Endothelial cell of umbilical vein (primary cell): ENCODE results near the gene TMEM144. TPM values are rescaled to one million over a fixed set of nuclear protein-coding genes. Genes with fewer than 3 reads are reported as not detected.

ENCODE experiments used
- BruUV-seq: library from RNA; stranded (reverse); fragments of 400-500 nt; replicated peaks from 2 replicates; lab custom pipeline; 2021; lab: Mats Ljungman, UMichigan
- CTCF ChIA-PET: fragments of 300-600, 350-600 bp; sonication (Branson Sonifier 250); formaldehyde crosslinking; loops from one replicate; lab custom pipeline; 2021; ENCODE audit warnings: antibody characterized with exemption, inconsistent platforms; lab: Charles Lee
- POLR2A ChIA-PET: fragments of 300-600, 350-600 bp; sonication (Branson Sonifier 250); formaldehyde crosslinking; loops from one replicate; lab custom pipeline; 2021; ENCODE audit warnings: antibody characterized with exemption, inconsistent platforms; lab: Charles Lee
- DNase-seq: peaks from one replicate; pipeline ENCODE4 v3.0.0-alpha.2; 2011; ENCODE audit warnings: low read depth, low spot score
- FAIRE-seq: peaks from 2 replicates; lab custom pipeline; 2011; peaks lifted over from hg19 to GRCh38; lab: Jason Lieb, UNC
- H2AFZ ChIP-seq: 2 replicates; pipeline ENCODE4 v1.6.0; 2012; ENCODE audit warnings: low read depth, low read length, control low read depth, inconsistent platforms
- H3K27ac ChIP-seq: 2 replicates; pipeline ENCODE4 v1.5.1; 2011; ENCODE audit warnings: low read depth, mild to moderate bottlenecking, control low read depth, low read length, moderate library complexity; ENCODE audit not compliant: insufficient read depth
- H3K27me3 ChIP-seq, 2 experiments: 2 replicates each; pipeline versions ENCODE4 v1.6.0 to v1.6.1; 2011; ENCODE audit warnings: low read length in 2 of 2, mixed read lengths in 1 of 2; ENCODE audit not compliant: control insufficient read depth in 2 of 2, insufficient read depth in 2 of 2
- H3K36me3 ChIP-seq, 2 experiments: 2 replicates in 1 of 2; 3 replicates in 1 of 2; pipeline ENCODE4 v1.5.1; 2011; ENCODE audit warnings: low read length in 2 of 2, mild to moderate bottlenecking in 1 of 2, moderate library complexity in 1 of 2; ENCODE audit not compliant: control insufficient read depth in 2 of 2, insufficient read depth in 2 of 2; ENCODE audit errors: extremely low read depth in 1 of 2
- H3K4me1 ChIP-seq: 3 replicates; pipeline ENCODE4 v1.5.1; 2011; ENCODE audit warnings: mild to moderate bottlenecking, low read length; ENCODE audit not compliant: control insufficient read depth, insufficient read depth; ENCODE audit errors: extremely low read depth
- H3K4me2 ChIP-seq: 2 replicates; pipeline ENCODE4 v1.6.1; 2011; ENCODE audit warnings: low read length, control low read depth, mixed read lengths; ENCODE audit not compliant: insufficient read depth
- H3K4me3 ChIP-seq, 3 experiments: fragments of 200-600 bp in 1 of 3; sonication (generic), shearing (Covaris generic) in 1 of 3; replicated peaks in 1 of 3; 2 replicates each; pipeline ENCODE4 v1.5.1; 2011 to 2016; ENCODE audit warnings: control low read depth in 3 of 3, low read length in 3 of 3, mild to moderate bottlenecking in 2 of 3, inconsistent platforms in 1 of 3, low read depth in 1 of 3, moderate library complexity in 1 of 3; ENCODE audit not compliant: insufficient read depth in 1 of 3
- H3K79me2 ChIP-seq: 2 replicates; pipeline ENCODE4 v1.6.0; 2012; ENCODE audit warnings: low read length, inconsistent platforms; ENCODE audit not compliant: control insufficient read depth, insufficient read depth
- H3K9ac ChIP-seq: replicated peaks from 2 replicates; pipeline ENCODE3; 2011; ENCODE audit warnings: low read length, control low read depth; ENCODE audit not compliant: insufficient read depth; ENCODE audit errors: extremely low read depth
- H3K9me1 ChIP-seq: replicated peaks from 3 replicates; pipeline ENCODE4 v1.6.0; 2011; ENCODE audit warnings: mild to moderate bottlenecking, low read length; ENCODE audit not compliant: control insufficient read depth, insufficient read depth; ENCODE audit errors: extremely low read depth
- H3K9me3 ChIP-seq: replicated peaks from 2 replicates; pipeline ENCODE4 v1.5.1; 2012; ENCODE audit warnings: low read length, inconsistent platforms; ENCODE audit not compliant: control insufficient read depth, insufficient read depth
- H4K20me1 ChIP-seq: replicated peaks from 2 replicates; pipeline ENCODE3; 2011; ENCODE audit warnings: mild to moderate bottlenecking, low read length; ENCODE audit not compliant: control insufficient read depth, insufficient read depth; ENCODE audit errors: extremely low read depth
- EZH2 ChIP-seq: IDR thresholded peaks from 2 replicates; pipeline ENCODE4 v1.6.1; 2012; ENCODE audit warnings: borderline replicate concordance, low read depth, mild to moderate bottlenecking, moderate library complexity, low read length, inconsistent platforms; ENCODE audit not compliant: severe bottlenecking
- FOS ChIP-seq: IDR thresholded peaks from 2 replicates; pipeline ENCODE4 v1.6.1; 2011; ENCODE audit warnings: mild to moderate bottlenecking, low read length, moderate library complexity, borderline replicate concordance; ENCODE audit not compliant: insufficient read depth
- GATA2 ChIP-seq: IDR thresholded peaks from 2 replicates; pipeline ENCODE4 v1.7.0; 2011; ENCODE audit warnings: low read depth, mild to moderate bottlenecking, moderate library complexity, mixed read lengths, low read length; ENCODE audit not compliant: insufficient read length, insufficient read depth
- JUN ChIP-seq: IDR thresholded peaks from 2 replicates; pipeline ENCODE4 v1.6.1; 2011; ENCODE audit warnings: borderline replicate concordance, low read depth; ENCODE audit not compliant: insufficient read length, insufficient read depth
- MYC ChIP-seq: IDR thresholded peaks from one replicate; pipeline ENCODE4 v1.6.1; 2011; ENCODE audit warnings: mild to moderate bottlenecking, low read depth, low read length
- POLR2A ChIP-seq: IDR thresholded peaks from 2 replicates; pipeline ENCODE4 v1.6.1; 2012; ENCODE audit warnings: low read depth, mild to moderate bottlenecking, control low read depth, low read length
- POLR2AphosphoS5 ChIP-seq: IDR thresholded peaks from 2 replicates; pipeline ENCODE4 v1.6.1; 2012; ENCODE audit warnings: low read depth, mild to moderate bottlenecking, control low read depth, low read length, moderate library complexity; ENCODE audit not compliant: insufficient read depth
- dilution Hi-C: fragments of 300-500 bp; cut with MboI; formaldehyde crosslinking; loops from one replicate; pipeline ENCODE4 v1.15.0; 2019; ENCODE audit warnings: low sequenced_read_pairs; ENCODE audit not compliant: extremely low pct_ligation_motif_present
- intact Hi-C: fragments of 100-400 bp; cut with micrococcal nuclease; formaldehyde crosslinking; loops from one replicate; pipeline ENCODE4 v1.10.0; 2022
- polyA plus RNA-seq, 4 experiments: library from polyadenylated mRNA; depleted of rRNA in 3 of 4; stranded (reverse) in 3 of 4; unstranded in 1 of 4; fragments of >200 nt; gene quantifications; 2 replicates each; pipeline versions ENCODE4 v1.2.1 to v1.2.3, GENCODE V29; 2011 to 2012; ENCODE audit warnings: missing spikeins in 1 of 4
- total RNA-seq: library from RNA; stranded (reverse); gene quantifications from 2 replicates; pipeline ENCODE4 v1.2.3, GENCODE V29; 2021
- TF ChIP-seq, protein P1 (sequence below): IDR thresholded peaks from 2 replicates; pipeline ENCODE4 v1.6.1; 2011; ENCODE audit not compliant: insufficient read depth, insufficient read length
- TF ChIP-seq, protein P2 (sequence below), 2 donors: IDR thresholded peaks; 1 replicate in 1 of 2; 2 replicates in 1 of 2; pipeline ENCODE4 v1.5.1; 2011; ENCODE audit warnings: low read length in 2 of 2, mild to moderate bottlenecking in 2 of 2, moderate library complexity in 2 of 2, control low read depth in 1 of 2, inconsistent platforms in 1 of 2, low read depth in 1 of 2; ENCODE audit not compliant: insufficient read depth in 1 of 2; ENCODE audit errors: extremely low read depth in 1 of 2

Gene TMEM144
- total and polyA plus RNA-seq, 2 donors (not counting 3 experiments of a cell fraction or from before 2014, with no cell fraction given), result 10.5 to 23.0 TPM

DNA sequence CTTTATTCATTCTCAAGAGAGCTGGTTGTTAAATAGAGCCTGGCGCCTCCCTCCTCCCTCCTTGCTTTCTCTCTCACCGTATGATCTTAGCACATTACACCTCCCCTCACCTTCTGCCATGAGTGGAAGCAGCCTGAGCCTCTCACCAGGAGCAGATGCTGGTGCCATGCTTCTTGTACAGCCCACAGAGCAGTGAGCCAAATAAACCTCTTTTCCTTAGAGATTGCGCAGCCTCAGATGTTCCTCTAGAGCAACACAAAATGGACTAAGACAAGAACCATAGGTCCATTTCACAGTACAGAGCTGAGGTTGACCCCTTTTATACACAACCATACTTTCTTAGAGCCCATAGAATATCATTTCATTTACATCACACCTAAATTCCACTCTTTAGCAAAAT lies 10.1 kb upstream of the TMEM144 start:
- FAIRE-seq (no peak), DNase-seq (no peak)
- Histone ChIP-seq H3K79me2 (no peaks in the 10 kb centered on the region), H4K20me1 (no peaks in the 10 kb centered on the region), H3K27me3 (no peaks in the 10 kb centered on the region), H3K4me3 (no peak overlapping the region), H3K9ac (no peak overlapping the region), H3K4me1 (no peaks in the 10 kb centered on the region), H3K9me3 (no peaks in the 10 kb centered on the region), H2AFZ (no peak overlapping the region), H3K4me2 (no peak overlapping the region), H3K9me1 (no peaks in the 10 kb centered on the region), H3K36me3 (peaks cover 4 to 5% of the 10 kb centered on the region in 2 experiments), H3K27ac (no peak overlapping the region)
- TF ChIP-seq POLR2AphosphoS5 (no peak), EZH2 (no peak), POLR2A (no peak), GATA2 (no peak), JUN (no peak), MYC (no peak), FOS (no peak)
- TF ChIP-seq, protein P1, sequence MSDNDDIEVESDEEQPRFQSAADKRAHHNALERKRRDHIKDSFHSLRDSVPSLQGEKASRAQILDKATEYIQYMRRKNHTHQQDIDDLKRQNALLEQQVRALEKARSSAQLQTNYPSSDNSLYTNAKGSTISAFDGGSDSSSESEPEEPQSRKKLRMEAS, result no peak
- TF ChIP-seq, protein P2, sequence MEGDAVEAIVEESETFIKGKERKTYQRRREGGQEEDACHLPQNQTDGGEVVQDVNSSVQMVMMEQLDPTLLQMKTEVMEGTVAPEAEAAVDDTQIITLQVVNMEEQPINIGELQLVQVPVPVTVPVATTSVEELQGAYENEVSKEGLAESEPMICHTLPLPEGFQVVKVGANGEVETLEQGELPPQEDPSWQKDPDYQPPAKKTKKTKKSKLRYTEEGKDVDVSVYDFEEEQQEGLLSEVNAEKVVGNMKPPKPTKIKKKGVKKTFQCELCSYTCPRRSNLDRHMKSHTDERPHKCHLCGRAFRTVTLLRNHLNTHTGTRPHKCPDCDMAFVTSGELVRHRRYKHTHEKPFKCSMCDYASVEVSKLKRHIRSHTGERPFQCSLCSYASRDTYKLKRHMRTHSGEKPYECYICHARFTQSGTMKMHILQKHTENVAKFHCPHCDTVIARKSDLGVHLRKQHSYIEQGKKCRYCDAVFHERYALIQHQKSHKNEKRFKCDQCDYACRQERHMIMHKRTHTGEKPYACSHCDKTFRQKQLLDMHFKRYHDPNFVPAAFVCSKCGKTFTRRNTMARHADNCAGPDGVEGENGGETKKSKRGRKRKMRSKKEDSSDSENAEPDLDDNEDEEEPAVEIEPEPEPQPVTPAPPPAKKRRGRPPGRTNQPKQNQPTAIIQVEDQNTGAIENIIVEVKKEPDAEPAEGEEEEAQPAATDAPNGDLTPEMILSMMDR (IDR thresholded peaks at IDR 0.05; ENCODE audit: extremely low read depth in 1 of 2, insufficient read depth in 1 of 2, low read depth in 1 of 2, low read length in 2 of 2), result no peak
- ChIA-PET CTCF (interaction anchor here (0.9 to 1.9 kb wide), 2 partner anchors 10 to 55 kb away, joined by 3 to 7 read pairs; partner anchors contain the start of gene TMEM144), POLR2A (no interaction called here)
- no TSS peak for BruUV-seq
- dilution Hi-C loops, result no loop called here
- intact Hi-C loops, result no loop called here
